Sigmoid colon (tissue), 7 donors: Measurements from ENCODE around the gene PCDH12. TPM values are rescaled to one million over a fixed set of nuclear protein-coding genes. Genes with fewer than 3 reads are reported as not detected.

ENCODE experiments used
- DNase-seq: peaks from one replicate; pipeline ENCODE4 v3.0.0-alpha.2; 2019
- H3K27ac ChIP-seq, 4 donors: fragments of 200-600 bp; sonication (generic); one replicate each; pipeline ENCODE4 v1.5.1; 2016 to 2019; ENCODE audit warnings: mild to moderate bottlenecking in 1 of 4
- H3K27me3 ChIP-seq, 3 donors: fragments of 200-600 bp; sonication (generic); one replicate each; pipeline ENCODE4 v1.5.1; 2019; ENCODE audit warnings: mild to moderate bottlenecking in 1 of 3
- H3K36me3 ChIP-seq, 4 donors: fragments of 200-600 bp; sonication (generic); one replicate each; pipeline ENCODE4 v1.5.1; 2016 to 2019
- H3K4me1 ChIP-seq, 4 donors: fragments of 200-600 bp; sonication (generic); one replicate each; pipeline ENCODE4 v1.5.1; 2017 to 2019
- H3K4me3 ChIP-seq, 4 donors: fragments of 200-600 bp; sonication (generic); one replicate each; pipeline ENCODE4 v1.5.1; 2017 to 2019; ENCODE audit warnings: mild to moderate bottlenecking in 2 of 4, moderate library complexity in 1 of 4
- H3K9me3 ChIP-seq, 4 donors: fragments of 200-600 bp in 3 of 4; sonication (generic) in 3 of 4; one replicate each; pipeline versions ENCODE4 v1.5.1 to v1.6.1; 2013 to 2019
- EP300 ChIP-seq, 4 donors: sonication (generic); formaldehyde crosslinking; IDR thresholded peaks; one replicate each; pipeline ENCODE4 v1.6.1; 2017; ENCODE audit warnings: antibody characterized with exemption in 4 of 4
- POLR2A ChIP-seq, 2 donors: fragments of 450-650 bp; IDR thresholded peaks; one replicate each; pipeline ENCODE4 v1.6.1; 2016; ENCODE audit warnings: antibody characterized with exemption in 2 of 2, mild to moderate bottlenecking in 2 of 2, moderate library complexity in 2 of 2
- POLR2AphosphoS5 ChIP-seq, 4 donors: sonication (generic); formaldehyde crosslinking; IDR thresholded peaks; one replicate each; pipeline ENCODE4 v1.6.1; 2017; ENCODE audit warnings: antibody characterized with exemption in 4 of 4
- WGBS, 2 donors: extraction: QIAGEN DNeasy Blood & Tissue Kit; methylation state at CpG; one replicate each; pipeline ENCODE4 v1.1.7; 2013; 5-methylcytosine and 5-hydroxymethylcytosine counted together
- intact Hi-C: fragments of 100-400 bp; cut with DNase I; formaldehyde crosslinking; loops from one replicate; pipeline ENCODE4 v1.15.1; 2023
- polyA plus RNA-seq, 3 donors: library from polyadenylated mRNA; stranded (reverse); fragments of 200-250 nt; gene quantifications; one replicate each; pipeline ENCODE4 v1.2.3, GENCODE V29; 2013
- total RNA-seq, 4 donors: library from RNA; depleted of rRNA; stranded (reverse); fragments of >200 nt; gene quantifications; one replicate each; pipeline ENCODE4 v1.1.0, GENCODE V29; 2016
- TF ChIP-seq, protein P1 (sequence below), 4 experiments: fragments of 450-650 bp in 3 of 4; fragments of 200-600 bp in 1 of 4; IDR thresholded peaks; one replicate each; pipeline ENCODE4 v1.5.1; 2016 to 2019; ENCODE audit warnings: antibody characterized with exemption in 4 of 4, mild to moderate bottlenecking in 3 of 4, moderate library complexity in 2 of 4
- donor health status: healthy with polysubstance abuse.
- donor health status: Bipolar disorder and iron deficiency.
- donor health status: healthy.

PCDH12 gene
- total and polyA plus RNA-seq, 7 donors: 0.23 to 6.2 (median 0.69) TPM

DNA sequence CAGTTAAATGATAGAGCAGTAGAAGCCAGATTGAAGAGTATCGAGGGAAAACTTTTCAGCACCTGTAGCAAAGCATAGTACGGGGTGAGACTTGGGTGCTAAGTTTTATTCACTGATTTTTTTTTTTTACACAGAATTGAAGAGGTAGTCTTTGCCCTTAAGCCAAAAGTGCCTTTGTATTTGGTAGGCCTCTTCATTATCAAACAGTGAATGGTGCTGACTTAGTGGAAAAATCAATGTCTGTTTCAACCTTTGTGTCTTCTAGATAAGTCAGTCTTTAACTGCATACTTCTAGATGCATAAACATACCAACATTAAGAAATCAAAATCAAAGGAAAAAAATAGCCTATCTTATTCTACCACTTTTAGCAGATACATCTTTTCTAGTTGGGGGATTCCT lies 24.6 kb upstream of the PCDH12 start:
- Histone ChIP-seq H3K4me3 (no peak overlapping the region), H3K27me3 (no peaks in the 10 kb centered on the region), H3K9me3 (no peaks in the 10 kb centered on the region), H3K36me3 (peaks cover 43 to 100% (median 67%) of the 10 kb centered on the region in 4 donors), H3K27ac (no peak overlapping the region), H3K4me1 (peaks cover 0 to 13% (median 6%) of the 10 kb centered on the region in 4 donors)
- intact Hi-C loops: no loop called here
- no peak for DNase-seq
- TF ChIP-seq, protein P1, sequence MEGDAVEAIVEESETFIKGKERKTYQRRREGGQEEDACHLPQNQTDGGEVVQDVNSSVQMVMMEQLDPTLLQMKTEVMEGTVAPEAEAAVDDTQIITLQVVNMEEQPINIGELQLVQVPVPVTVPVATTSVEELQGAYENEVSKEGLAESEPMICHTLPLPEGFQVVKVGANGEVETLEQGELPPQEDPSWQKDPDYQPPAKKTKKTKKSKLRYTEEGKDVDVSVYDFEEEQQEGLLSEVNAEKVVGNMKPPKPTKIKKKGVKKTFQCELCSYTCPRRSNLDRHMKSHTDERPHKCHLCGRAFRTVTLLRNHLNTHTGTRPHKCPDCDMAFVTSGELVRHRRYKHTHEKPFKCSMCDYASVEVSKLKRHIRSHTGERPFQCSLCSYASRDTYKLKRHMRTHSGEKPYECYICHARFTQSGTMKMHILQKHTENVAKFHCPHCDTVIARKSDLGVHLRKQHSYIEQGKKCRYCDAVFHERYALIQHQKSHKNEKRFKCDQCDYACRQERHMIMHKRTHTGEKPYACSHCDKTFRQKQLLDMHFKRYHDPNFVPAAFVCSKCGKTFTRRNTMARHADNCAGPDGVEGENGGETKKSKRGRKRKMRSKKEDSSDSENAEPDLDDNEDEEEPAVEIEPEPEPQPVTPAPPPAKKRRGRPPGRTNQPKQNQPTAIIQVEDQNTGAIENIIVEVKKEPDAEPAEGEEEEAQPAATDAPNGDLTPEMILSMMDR (IDR thresholded peaks at IDR 0.05): no peak
- TF ChIP-seq POLR2A (IDR thresholded peaks at IDR 0.05): no peak
- no peak for TF ChIP-seq EP300 (IDR thresholded peaks at IDR 0.05)
- no peak for TF ChIP-seq POLR2AphosphoS5 (IDR thresholded peaks at IDR 0.05)
- WGBS, 2 donors: 47 to 48% methylated on average over 2 of the region's 2 CpGs

- Histone ChIP-seq H3K36me3 (peaks cover 35 to 93% (median 47%) of the 10 kb centered on the region in 4 donors), H3K4me1 (peaks cover 0 to 33% (median 16%) of the 10 kb centered on the region in 4 donors), H3K27me3 (no peaks in the 10 kb centered on the region), H3K4me3 (no peak overlapping the region), H3K9me3 (no peaks in the 10 kb centered on the region), H3K27ac (no peak overlapping the region)
- no peak for DNase-seq
- intact Hi-C loops: no loop called here
- TF ChIP-seq, protein P1 (IDR thresholded peaks at IDR 0.05): no peak
- no peak for TF ChIP-seq POLR2A (IDR thresholded peaks at IDR 0.05)
- TF ChIP-seq EP300 (IDR thresholded peaks at IDR 0.05): no peak
- no peak for TF ChIP-seq POLR2AphosphoS5 (IDR thresholded peaks at IDR 0.05)
Measured at GRCh38 chr5:141978389-141978788, 20.4 kb upstream of the PCDH12 start.

- peaks cover 0 to 37% (median 17%) of the 10 kb centered on the region in 4 donors for H3K4me1 ChIP-seq
- intact Hi-C loops: no loop called here
- 96 to 98% methylated on average over 6 of the region's 6 CpGs for WGBS, 2 donors
Measured at GRCh38 chr5:141976176-141976575, 18.2 kb upstream of the PCDH12 start.

GRCh38 chr5:141973871-141974595 lies 16.0 kb upstream of the PCDH12 start:
- 46% methylated on average over 1 of the region's 1 CpG for WGBS, 2 donors
- Histone ChIP-seq H3K27ac (no peak overlapping the region), H3K36me3 (peaks cover 15 to 68% (median 21%) of the 10 kb centered on the region in 4 donors), H3K9me3 (no peaks in the 10 kb centered on the region), H3K4me3 (no peak overlapping the region), H3K27me3 (no peaks in the 10 kb centered on the region), H3K4me1 (peaks cover 0 to 53% (median 34%) of the 10 kb centered on the region in 4 donors)
- TF ChIP-seq POLR2A (IDR thresholded peaks at IDR 0.05) (no peak), POLR2AphosphoS5 (IDR thresholded peaks at IDR 0.05) (no peak), EP300 (IDR thresholded peaks at IDR 0.05) (no peak)
- TF ChIP-seq, protein P1 (IDR thresholded peaks at IDR 0.05): no peak
- no peak for DNase-seq
- intact Hi-C loops: no loop called here

More at GRCh38 chr5:141976176-141976575, 18.2 kb upstream of the PCDH12 start:
- Histone ChIP-seq H3K27me3 (no peaks in the 10 kb centered on the region), H3K36me3 (peaks cover 28 to 89% (median 41%) of the 10 kb centered on the region in 4 donors), H3K27ac (no peak overlapping the region), H3K9me3 (no peaks in the 10 kb centered on the region), H3K4me3 (no peak overlapping the region)
- TF ChIP-seq POLR2A (IDR thresholded peaks at IDR 0.05): no peak
- no peak for DNase-seq
